Astrocyte (in vitro differentiated cells and primary cell): Measurements from ENCODE around the gene ZNRF1. TPM values are rescaled to one million over a fixed set of nuclear protein-coding genes. Genes with fewer than 3 reads are reported as not detected.

Experiments used
- DNase-seq: peaks from one replicate; pipeline ENCODE4 v3.0.0-alpha.2; 2010; ENCODE audit warnings: low read depth
- FAIRE-seq: peaks from 2 replicates; lab custom pipeline; 2011; peaks lifted over from hg19 to GRCh38; lab: Jason Lieb, UNC
- H2AFZ ChIP-seq: 2 replicates; pipeline ENCODE4 v1.6.0; 2012; ENCODE audit warnings: low read depth, low read length, inconsistent platforms
- H3K27ac ChIP-seq: 2 replicates; pipeline ENCODE4 v1.5.1; 2011; ENCODE audit warnings: low read depth, low read length, inconsistent platforms
- H3K27me3 ChIP-seq: 2 replicates; pipeline ENCODE4 v1.6.0; 2011; ENCODE audit warnings: low read length, inconsistent platforms; ENCODE audit not compliant: insufficient read depth
- H3K36me3 ChIP-seq: 2 replicates; pipeline ENCODE4 v1.5.1; 2011; ENCODE audit warnings: low read length, inconsistent platforms; ENCODE audit not compliant: insufficient read depth
- H3K4me1 ChIP-seq: 2 replicates; pipeline ENCODE4 v1.5.1; 2011; ENCODE audit warnings: low read length, inconsistent platforms; ENCODE audit not compliant: insufficient read depth
- H3K4me2 ChIP-seq: 2 replicates; pipeline ENCODE4 v1.6.0; 2012; ENCODE audit warnings: low read length, inconsistent platforms
- H3K4me3 ChIP-seq: 2 replicates; pipeline ENCODE4 v1.5.1; 2011; ENCODE audit warnings: low read depth, mild to moderate bottlenecking, low read length, inconsistent platforms; ENCODE audit not compliant: insufficient read depth
- H3K79me2 ChIP-seq: 2 replicates; pipeline ENCODE4 v1.6.0; 2012; ENCODE audit warnings: mild to moderate bottlenecking, low read length, inconsistent platforms; ENCODE audit not compliant: insufficient read depth
- H3K9ac ChIP-seq: 2 replicates; pipeline ENCODE4 v1.6.0; 2012; ENCODE audit warnings: mild to moderate bottlenecking, low read length, inconsistent platforms
- H3K9me3 ChIP-seq: 2 replicates; pipeline ENCODE4 v1.5.1; 2012; ENCODE audit warnings: low read depth, mild to moderate bottlenecking, low read length, inconsistent platforms; ENCODE audit not compliant: insufficient read depth
- H4K20me1 ChIP-seq: 2 replicates; pipeline ENCODE4 v1.6.0; 2012; ENCODE audit warnings: low read length, inconsistent platforms; ENCODE audit not compliant: insufficient read depth
- H3K27ac Mint-ChIP-seq: one replicate; pipeline ENCODE4 v1.8.0; 2021; ENCODE audit warnings: mild to moderate bottlenecking, mixed read lengths; ENCODE audit not compliant: unreplicated experiment
- H3K27me3 Mint-ChIP-seq: one replicate; pipeline ENCODE4 v1.8.0; 2021; ENCODE audit warnings: low read depth, mixed read lengths; ENCODE audit not compliant: unreplicated experiment
- H3K36me3 Mint-ChIP-seq: one replicate; pipeline ENCODE4 v1.8.0; 2021; ENCODE audit warnings: low read depth, mixed read lengths; ENCODE audit not compliant: unreplicated experiment
- H3K4me1 Mint-ChIP-seq: one replicate; pipeline ENCODE4 v1.8.0; 2021; ENCODE audit warnings: low read depth, mixed read lengths; ENCODE audit not compliant: unreplicated experiment
- H3K4me3 Mint-ChIP-seq: one replicate; pipeline ENCODE4 v1.8.0; 2021; ENCODE audit warnings: mild to moderate bottlenecking, moderate library complexity, mixed read lengths; ENCODE audit not compliant: unreplicated experiment
- H3K9me3 Mint-ChIP-seq: one replicate; pipeline ENCODE4 v1.8.0; 2021; ENCODE audit warnings: mild to moderate bottlenecking, mixed read lengths; ENCODE audit not compliant: unreplicated experiment
- CTCF ChIP-seq: IDR thresholded peaks from 2 replicates; pipeline ENCODE4 v1.5.1; 2011; ENCODE audit warnings: low read depth, mild to moderate bottlenecking, inconsistent platforms, low read length, moderate library complexity; ENCODE audit not compliant: insufficient read depth
- EZH2 ChIP-seq: IDR thresholded peaks from 2 replicates; pipeline ENCODE4 v1.6.1; 2012; ENCODE audit warnings: mild to moderate bottlenecking, low read length, inconsistent platforms; ENCODE audit not compliant: insufficient read depth
- total RNA-seq: library from RNA; stranded (reverse); gene quantifications from 2 replicates; pipeline ENCODE4 v1.2.1, GENCODE V29; 2021

The ZNRF1 gene
- total RNA-seq, 1 donor from 2014 or later = 21.9 TPM

GRCh38 chr16:75074920-75075687, 76.3 kb downstream of the ZNRF1 start:
- H4K20me1 ChIP-seq = peaks cover 86% of the 10 kb centered on the region

GRCh38 chr16:75075688-75076268, 77.0 kb downstream of the ZNRF1 start:
- no peak overlapping the region for H3K27ac ChIP-seq
- no peak overlapping the region for H2AFZ ChIP-seq
- TF ChIP-seq CTCF (no peak), EZH2 (no peak)
- no peaks in the 10 kb centered on the region for H3K9me3 Mint-ChIP-seq
- H3K4me2 ChIP-seq = no peak overlapping the region
- FAIRE-seq (no peak), DNase-seq (no peak)
- peaks cover 8% of the 10 kb centered on the region for H3K36me3 Mint-ChIP-seq
- peaks cover 86% of the 10 kb centered on the region for H4K20me1 ChIP-seq
- H3K27me3 Mint-ChIP-seq = no peaks in the 10 kb centered on the region
- no peak overlapping the region for H3K4me3 Mint-ChIP-seq
- H3K36me3 ChIP-seq = no peaks in the 10 kb centered on the region
- H3K9ac ChIP-seq = no peak overlapping the region
- H3K79me2 ChIP-seq = peaks cover 78% of the 10 kb centered on the region
- H3K4me1 Mint-ChIP-seq = peaks cover 17% of the 10 kb centered on the region
- H3K27ac Mint-ChIP-seq = no peak overlapping the region
- H3K27me3 ChIP-seq = no peaks in the 10 kb centered on the region
- no peaks in the 10 kb centered on the region for H3K9me3 ChIP-seq
- H3K4me1 ChIP-seq = peaks cover 8% of the 10 kb centered on the region
- no peak overlapping the region for H3K4me3 ChIP-seq

More at GRCh38 chr16:75074920-75075687, 76.3 kb downstream of the ZNRF1 start:
- H3K4me1 ChIP-seq = peaks cover 10% of the 10 kb centered on the region
- no peak overlapping the region for H2AFZ ChIP-seq
- H3K27me3 ChIP-seq = no peaks in the 10 kb centered on the region
- DNase-seq (no peak), FAIRE-seq (no peak)
- TF ChIP-seq EZH2 (no peak), CTCF (no peak)
- H3K4me3 Mint-ChIP-seq = no peak overlapping the region
- peaks cover 16% of the 10 kb centered on the region for H3K4me1 Mint-ChIP-seq
- no peaks in the 10 kb centered on the region for H3K9me3 Mint-ChIP-seq
- H3K79me2 ChIP-seq = peaks cover 82% of the 10 kb centered on the region
- peaks cover 8% of the 10 kb centered on the region for H3K36me3 Mint-ChIP-seq
- H3K4me2 ChIP-seq = no peak overlapping the region
- H3K4me3 ChIP-seq = no peak overlapping the region
- H3K27ac ChIP-seq = no peak overlapping the region
- H3K9me3 ChIP-seq = no peaks in the 10 kb centered on the region
- H3K36me3 ChIP-seq = no peaks in the 10 kb centered on the region
- no peaks in the 10 kb centered on the region for H3K27me3 Mint-ChIP-seq
- no peak overlapping the region for H3K9ac ChIP-seq
- no peak overlapping the region for H3K27ac Mint-ChIP-seq

- Mint-ChIP-seq H3K4me1 (peaks cover 20% of the 10 kb centered on the region), H3K4me3 (peak overlapping the region; percentile 21), H3K27ac (no peak overlapping the region), H3K27me3 (no peaks in the 10 kb centered on the region), H3K36me3 (peaks cover 8% of the 10 kb centered on the region), H3K9me3 (no peaks in the 10 kb centered on the region)
- Histone ChIP-seq H3K9me3 (no peaks in the 10 kb centered on the region), H3K4me1 (peaks cover 8% of the 10 kb centered on the region), H3K4me3 (no peak overlapping the region), H3K9ac (no peak overlapping the region), H4K20me1 (peaks cover 82% of the 10 kb centered on the region), H3K4me2 (peak overlapping the region; percentile 5), H3K79me2 (peaks cover 76% of the 10 kb centered on the region), H3K36me3 (no peaks in the 10 kb centered on the region), H2AFZ (no peak overlapping the region), H3K27me3 (no peaks in the 10 kb centered on the region), H3K27ac (no peak overlapping the region)
- TF ChIP-seq CTCF = no peak
- FAIRE-seq (no peak), DNase-seq (no peak)
Observed at GRCh38 chr16:75078886-75079285, 80.1 kb downstream of the ZNRF1 start.
